ENCODE measurements around the gene PSMD14.
"Not testable (repeated sequence)": the region's sequence is repeated elsewhere in the genome, so short reads cannot be mapped to it uniquely, and the experiment has no call there.

Gene PSMD14

GRCh38 chr2:161316701-161317100 is 8.5 kb downstream of the PSMD14 start:
- Mint-ChIP-seq H3K9me3 (no peaks in the 10 kb centered on the region), H3K4me1 (peaks cover 47% of the 10 kb centered on the region), H3K27ac (no peak overlapping the region), H3K27me3 (no peaks in the 10 kb centered on the region), H3K36me3 (peaks cover 19% of the 10 kb centered on the region), H3K4me3 (no peak overlapping the region)

GRCh38 chr2:161321944-161322648 is 13.9 kb downstream of the PSMD14 start:
- peaks cover 27% of the 10 kb centered on the region for H3K4me1 Mint-ChIP-seq
- H3K36me3 Mint-ChIP-seq = peaks cover 39% of the 10 kb centered on the region

GRCh38 chr2:161324876-161325275 is 16.7 kb downstream of the PSMD14 start:
- Mint-ChIP-seq H3K27me3 (no peaks in the 10 kb centered on the region), H3K4me3 (no peak overlapping the region), H3K4me1 (peaks cover 22% of the 10 kb centered on the region), H3K36me3 (peaks cover 41% of the 10 kb centered on the region), H3K9me3 (no peaks in the 10 kb centered on the region), H3K27ac (no peak overlapping the region)

More at GRCh38 chr2:161321944-161322648, 13.9 kb downstream of the PSMD14 start:
- H3K9me3 Mint-ChIP-seq = no peaks in the 10 kb centered on the region
- H3K27ac Mint-ChIP-seq = no peak overlapping the region
- no peak overlapping the region for H3K4me3 Mint-ChIP-seq
- H3K27me3 Mint-ChIP-seq = no peaks in the 10 kb centered on the region

- Mint-ChIP-seq H3K27me3 (no peaks in the 10 kb centered on the region), H3K36me3 (peaks cover 34% of the 10 kb centered on the region), H3K27ac (no peak overlapping the region), H3K4me3 (no peak overlapping the region), H3K9me3 (no peaks in the 10 kb centered on the region), H3K4me1 (peaks cover 22% of the 10 kb centered on the region)
Observed at GRCh38 chr2:161327582-161327981, 19.4 kb downstream of the PSMD14 start.

GRCh38 chr2:161332371-161332967 is 24.2 kb downstream of the PSMD14 start:
- no peak overlapping the region for H3K4me3 Mint-ChIP-seq
- peaks cover 13% of the 10 kb centered on the region for H3K36me3 Mint-ChIP-seq
- peaks cover 5% of the 10 kb centered on the region for H3K4me1 Mint-ChIP-seq
- H3K27ac Mint-ChIP-seq = no peak overlapping the region
- H3K9me3 Mint-ChIP-seq = no peaks in the 10 kb centered on the region
- H3K27me3 Mint-ChIP-seq = no peaks in the 10 kb centered on the region

GRCh38 chr2:161335626-161336025 is 27.4 kb downstream of the PSMD14 start:
- Mint-ChIP-seq H3K4me3 (no peak overlapping the region), H3K27me3 (no peaks in the 10 kb centered on the region), H3K9me3 (no peaks in the 10 kb centered on the region), H3K4me1 (peaks cover 3% of the 10 kb centered on the region), H3K36me3 (peaks cover 15% of the 10 kb centered on the region), H3K27ac (no peak overlapping the region)

GRCh38 chr2:161337247-161337646 is 29.0 kb downstream of the PSMD14 start:
- Mint-ChIP-seq H3K27me3 (no peaks in the 10 kb centered on the region), H3K4me3 (no peak overlapping the region), H3K9me3 (no peaks in the 10 kb centered on the region), H3K36me3 (peaks cover 22% of the 10 kb centered on the region), H3K27ac (no peak overlapping the region), H3K4me1 (peaks cover 3% of the 10 kb centered on the region)

GRCh38 chr2:161339532-161339931 is 31.3 kb downstream of the PSMD14 start:
- H3K4me3 Mint-ChIP-seq, H3K9me3 Mint-ChIP-seq, H3K27ac Mint-ChIP-seq, H3K4me1 Mint-ChIP-seq, H3K27me3 Mint-ChIP-seq: not testable (repeated sequence)
- peaks cover 25% of the 10 kb centered on the region for H3K36me3 Mint-ChIP-seq

- not testable (repeated sequence) for H3K4me1 Mint-ChIP-seq, H3K27ac Mint-ChIP-seq, H3K4me3 Mint-ChIP-seq, H3K9me3 Mint-ChIP-seq, H3K27me3 Mint-ChIP-seq
- H3K36me3 Mint-ChIP-seq = peaks cover 30% of the 10 kb centered on the region
Observed at GRCh38 chr2:161340930-161341413, 32.7 kb downstream of the PSMD14 start.

GRCh38 chr2:161343235-161343634 is 35.0 kb downstream of the PSMD14 start:
- Mint-ChIP-seq H3K4me3 (no peak overlapping the region), H3K27ac (no peak overlapping the region), H3K36me3 (peaks cover 40% of the 10 kb centered on the region)

GRCh38 chr2:161344692-161345091 is 36.5 kb downstream of the PSMD14 start:
- H3K9me3 Mint-ChIP-seq = no peaks in the 10 kb centered on the region
- no peaks in the 10 kb centered on the region for H3K27me3 Mint-ChIP-seq
- peaks cover 43% of the 10 kb centered on the region for H3K36me3 Mint-ChIP-seq
- H3K27ac Mint-ChIP-seq = no peak overlapping the region
- H3K4me1 Mint-ChIP-seq = peaks cover 35% of the 10 kb centered on the region
- no peak overlapping the region for H3K4me3 Mint-ChIP-seq

More at GRCh38 chr2:161343235-161343634, 35.0 kb downstream of the PSMD14 start:
- H3K4me1 Mint-ChIP-seq = peaks cover 25% of the 10 kb centered on the region
- H3K9me3 Mint-ChIP-seq = no peaks in the 10 kb centered on the region
- H3K27me3 Mint-ChIP-seq = no peaks in the 10 kb centered on the region

- Mint-ChIP-seq H3K27me3 (no peaks in the 10 kb centered on the region), H3K4me1 (peaks cover 67% of the 10 kb centered on the region), H3K9me3 (no peaks in the 10 kb centered on the region), H3K36me3 (peaks cover 20% of the 10 kb centered on the region), H3K4me3 (no peak overlapping the region), H3K27ac (no peak overlapping the region)
Observed at GRCh38 chr2:161351678-161352077, 43.5 kb downstream of the PSMD14 start.

GRCh38 chr2:161352719-161353118 is 44.5 kb downstream of the PSMD14 start:
- no peak overlapping the region for H3K27ac Mint-ChIP-seq

GRCh38 chr2:161353543-161353942 is 45.3 kb downstream of the PSMD14 start:
- Mint-ChIP-seq H3K4me1 (peaks cover 53% of the 10 kb centered on the region), H3K27ac (no peak overlapping the region), H3K4me3 (no peak overlapping the region), H3K27me3 (no peaks in the 10 kb centered on the region), H3K36me3 (peaks cover 20% of the 10 kb centered on the region), H3K9me3 (no peaks in the 10 kb centered on the region)

More at GRCh38 chr2:161352719-161353118, 44.5 kb downstream of the PSMD14 start:
- Mint-ChIP-seq H3K4me3 (no peak overlapping the region), H3K27me3 (no peaks in the 10 kb centered on the region), H3K36me3 (peaks cover 16% of the 10 kb centered on the region), H3K4me1 (peaks cover 60% of the 10 kb centered on the region), H3K9me3 (no peaks in the 10 kb centered on the region)

GRCh38 chr2:161354106-161354505 is 45.9 kb downstream of the PSMD14 start:
- Mint-ChIP-seq H3K36me3 (peaks cover 17% of the 10 kb centered on the region), H3K4me1 (peaks cover 49% of the 10 kb centered on the region), H3K27ac (no peak overlapping the region), H3K4me3 (no peak overlapping the region), H3K27me3 (no peaks in the 10 kb centered on the region), H3K9me3 (no peaks in the 10 kb centered on the region)

- Mint-ChIP-seq H3K4me3 (no peak overlapping the region), H3K27me3 (no peaks in the 10 kb centered on the region), H3K9me3 (no peaks in the 10 kb centered on the region), H3K27ac (no peak overlapping the region), H3K36me3 (peaks cover 16% of the 10 kb centered on the region), H3K4me1 (peaks cover 41% of the 10 kb centered on the region)
Observed at GRCh38 chr2:161355106-161355505, 46.9 kb downstream of the PSMD14 start.

Measured in activated naive CD4-positive, alpha-beta T cell treated with anti-CD3 and anti-CD28 coated beads, Interleukin-2, amount 50 U/mL, for 24 hours (primary cell).